Fibroblast of the aortic adventitia (primary cell): Measurements from ENCODE around the gene HOXD12. TPM values are rescaled to one million over a fixed set of nuclear protein-coding genes. Genes with fewer than 3 reads are reported as not detected.

Source experiments
- DNase-seq: peaks from one replicate; pipeline ENCODE4 v3.0.0-alpha.2; 2010; ENCODE audit warnings: low read depth
- H3K4me3 ChIP-seq: 2 replicates; pipeline ENCODE4 v1.5.1; 2011; ENCODE audit warnings: low read depth, mild to moderate bottlenecking, control low read depth, low read length, moderate library complexity
- CTCF ChIP-seq: IDR thresholded peaks from 2 replicates; pipeline ENCODE4 v1.5.1; 2011; ENCODE audit warnings: mild to moderate bottlenecking, low read length, control low read depth, inconsistent platforms; ENCODE audit not compliant: insufficient read depth
- total RNA-seq: library from RNA; depleted of rRNA; stranded (reverse); fragments of >200 nt; gene quantifications from 2 replicates; pipeline ENCODE4 v1.2.3, GENCODE V29; 2012; ENCODE audit warnings: low replicate concordance

The HOXD12 gene
- total RNA-seq, 1 donor, result not detected

- TF ChIP-seq CTCF, result no peak
- no peak overlapping the region for H3K4me3 ChIP-seq
- no peak for DNase-seq
These were observed 28.0 kb upstream of the HOXD12 start for GRCh38 chr2:176071330-176072291.

- H3K4me3 ChIP-seq, result no peak overlapping the region
- TF ChIP-seq CTCF, result no peak
- DNase-seq, result no peak
These were observed 27.3 kb upstream of the HOXD12 start for GRCh38 chr2:176072292-176072669.

- no peak for TF ChIP-seq CTCF
- no peak for DNase-seq
- no peak overlapping the region for H3K4me3 ChIP-seq
These were observed 26.4 kb upstream of the HOXD12 start for GRCh38 chr2:176072951-176073904.

GRCh38 chr2:176074919-176075425 is 24.6 kb upstream of the HOXD12 start:
- TF ChIP-seq CTCF, result no peak
- no peak overlapping the region for H3K4me3 ChIP-seq
- DNase-seq, result no peak

GRCh38 chr2:176075481-176075880 is 24.1 kb upstream of the HOXD12 start:
- no peak for DNase-seq
- no peak overlapping the region for H3K4me3 ChIP-seq
- no peak for TF ChIP-seq CTCF

- H3K4me3 ChIP-seq, result no peak overlapping the region
- no peak for TF ChIP-seq CTCF
- DNase-seq, result no peak
These were observed 23.5 kb upstream of the HOXD12 start for GRCh38 chr2:176076063-176076462.
